GM12878 (cell line): ENCODE results near the gene ARHGEF11. TPM values are rescaled to one million over a fixed set of nuclear protein-coding genes. Genes with fewer than 3 reads are reported as not detected.
A peak's percentile ranks its signal among the peaks of the same experiment; 100 is the strongest.

Experiments
- ATAC-seq: fragments of 200-7000 bp; cut with Tn5 transposase; 3 replicates; pipeline ENCODE4 v1.9.1; 2020; ENCODE audit warnings: mild to moderate bottlenecking, moderate library complexity
- BruUV-seq: library from RNA; stranded (reverse); fragments of 400-500 nt; replicated peaks from 2 replicates; lab custom pipeline; 2021; lab: Mats Ljungman, UMichigan
- CTCF ChIA-PET: fragments of 300-600 bp; sonication (Branson Sonifier 250); formaldehyde crosslinking; extraction: SDS; loops from one replicate; lab custom pipeline; 2021; ENCODE audit warnings: inconsistent platforms; lab: Yijun Ruan, JAX
- POLR2A ChIA-PET: fragments of 350-600 bp; formaldehyde crosslinking; extraction: SDS; loops from one replicate; lab custom pipeline; 2021; ENCODE audit warnings: inconsistent platforms; lab: Charles Lee
- RAD21 ChIA-PET: fragments of 300-600 bp; sonication (Branson Sonifier 250); formaldehyde crosslinking; loops from one replicate; lab custom pipeline; 2023; ENCODE audit warnings: antibody characterized with exemption; ENCODE audit not compliant: unreplicated experiment; lab: Charles Lee
- SMC1A ChIA-PET: fragments of 300-600 bp; sonication (Branson Sonifier 250); formaldehyde crosslinking; loops from one replicate; lab custom pipeline; 2023; ENCODE audit not compliant: unreplicated experiment, uncharacterized antibody; lab: Charles Lee
- DNase-seq: peaks from one replicate; pipeline ENCODE4 v3.0.0-alpha.2; 2011; ENCODE audit warnings: low read depth, low spot score
- FAIRE-seq: peaks from 3 replicates; lab custom pipeline; 2011; peaks lifted over from hg19 to GRCh38; lab: Jason Lieb, UNC
- H2AFZ ChIP-seq: 2 replicates; pipeline ENCODE4 v1.6.0; 2011; ENCODE audit warnings: low read depth, low read length, control low read depth; ENCODE audit not compliant: control insufficient read depth
- H3K27ac ChIP-seq: 2 replicates; pipeline ENCODE4 v1.5.1; 2011; ENCODE audit warnings: control low read depth; ENCODE audit not compliant: control insufficient read depth, insufficient read depth
- H3K27me3 ChIP-seq, 2 experiments: replicated peaks in 1 of 2; 2 replicates each; pipeline versions ENCODE4 v1.6.0 to v1.6.1; 2011; ENCODE audit warnings: low read length in 1 of 2; ENCODE audit not compliant: control insufficient read depth in 2 of 2, insufficient read depth in 2 of 2
- H3K36me3 ChIP-seq, 2 experiments: 2 replicates each; pipeline ENCODE4 v1.5.1; 2011; ENCODE audit warnings: low read length in 1 of 2; ENCODE audit not compliant: control insufficient read depth in 2 of 2, insufficient read depth in 2 of 2
- H3K4me1 ChIP-seq: 2 replicates; pipeline ENCODE4 v1.6.1; 2011; ENCODE audit warnings: mild to moderate bottlenecking, low read length, moderate library complexity, mixed read lengths; ENCODE audit not compliant: control insufficient read depth, insufficient read depth
- H3K4me2 ChIP-seq: 2 replicates; pipeline ENCODE4 v1.6.0; 2011; ENCODE audit warnings: control low read depth; ENCODE audit not compliant: control insufficient read depth, insufficient read depth
- H3K4me3 ChIP-seq: fragments of 200-600 bp; sonication (generic); 2 replicates; pipeline ENCODE4 v1.5.1; 2016
- H3K79me2 ChIP-seq: 2 replicates; pipeline ENCODE4 v1.6.0; 2011; ENCODE audit warnings: low read length; ENCODE audit not compliant: control insufficient read depth, insufficient read depth
- H3K9ac ChIP-seq: 2 replicates; pipeline ENCODE4 v1.8.0; 2011; ENCODE audit warnings: low read length, control low read depth, mixed read lengths; ENCODE audit not compliant: control insufficient read depth, insufficient read depth
- H3K9me3 ChIP-seq: replicated peaks from 3 replicates; pipeline ENCODE4 v1.5.1; 2011; ENCODE audit warnings: mild to moderate bottlenecking, low read length; ENCODE audit not compliant: control insufficient read depth, insufficient read depth
- H4K20me1 ChIP-seq: 2 replicates; pipeline ENCODE4 v1.6.0; 2011; ENCODE audit not compliant: control insufficient read depth, insufficient read depth
- CEBPZ ChIP-seq: fragments of 150-350 bp; IDR thresholded peaks from 2 replicates; pipeline ENCODE4 v1.6.1; 2016; ENCODE audit warnings: low read depth, low read length
- CREM ChIP-seq: IDR thresholded peaks from 2 replicates; pipeline ENCODE4 v1.6.1; 2014; ENCODE audit warnings: antibody characterized with exemption, low read depth
- CTCF ChIP-seq, 3 experiments: IDR thresholded peaks in 2 of 3; conservative IDR thresholded peaks in 1 of 3; 2 replicates each; pipeline ENCODE4 v1.5.1; 2011; ENCODE audit warnings: low read depth in 3 of 3, low read length in 3 of 3, mild to moderate bottlenecking in 3 of 3, control low read depth in 2 of 3, moderate library complexity in 2 of 3, inconsistent platforms in 1 of 3, mixed read lengths in 1 of 3; ENCODE audit not compliant: control insufficient read depth in 2 of 3, insufficient read depth in 1 of 3; ENCODE audit errors: extremely low read depth in 1 of 3
- FOXM1 ChIP-seq: IDR thresholded peaks from 2 replicates; pipeline ENCODE4 v1.6.1; 2012; ENCODE audit warnings: low read depth, mild to moderate bottlenecking, inconsistent platforms, low read length, moderate library complexity
- IRF3 ChIP-seq: fragments of 450-650 bp; IDR thresholded peaks from 2 replicates; pipeline ENCODE4 v1.6.1; 2014; ENCODE audit warnings: mild to moderate bottlenecking
- PBX3 ChIP-seq: IDR thresholded peaks from 2 replicates; pipeline ENCODE4 v1.6.1; 2011; ENCODE audit warnings: mild to moderate bottlenecking, low read depth, low read length, moderate library complexity; ENCODE audit not compliant: insufficient replicate concordance
- RAD21 ChIP-seq: IDR thresholded peaks from 2 replicates; pipeline ENCODE4 v1.6.1; 2011; ENCODE audit warnings: mild to moderate bottlenecking, low read depth, low read length, moderate library complexity; ENCODE audit not compliant: insufficient read depth
- SMAD1 ChIP-seq: fragments of 450-650 bp; IDR thresholded peaks from 2 replicates; pipeline ENCODE4 v1.6.1; 2018; ENCODE audit warnings: mild to moderate bottlenecking, low read depth; ENCODE audit not compliant: partially characterized antibody
- SMC3 ChIP-seq: IDR thresholded peaks from 2 replicates; pipeline ENCODE4 v1.6.1; 2011; ENCODE audit warnings: low read length, improper control_type of control experiment, borderline replicate concordance
- SUPT20H ChIP-seq: IDR thresholded peaks from 2 replicates; pipeline ENCODE4 v1.6.1; 2011; ENCODE audit warnings: low read depth, mild to moderate bottlenecking, low read length, moderate library complexity, borderline replicate concordance; ENCODE audit not compliant: control insufficient read depth
- YY1 ChIP-seq: IDR thresholded peaks from 2 replicates; pipeline ENCODE4 v1.6.1; 2011; ENCODE audit warnings: low read depth, mild to moderate bottlenecking, low read length
- WGBS: methylation state at CpG from one replicate; pipeline ENCODE4 v1.1.6; 2016; ENCODE audit warnings: low lambda C conversion rate; ENCODE audit not compliant: insufficient replicate concordance, insufficient coverage; ENCODE audit errors: missing lambda C conversion rate; 5-methylcytosine and 5-hydroxymethylcytosine counted together
- in situ Hi-C: fragments of 300-500 bp; cut with MboI; formaldehyde crosslinking; loops from 9 replicates; pipeline ENCODE4 v1.14.3; 2018; ENCODE audit warnings: mixed read lengths
- intact Hi-C: fragments of 100-400 bp; cut with micrococcal nuclease; formaldehyde crosslinking; loops from one replicate; pipeline ENCODE4 v1.14.2; 2022; ENCODE audit not compliant: unreplicated experiment
- polyA plus RNA-seq, 11 experiments: library from polyadenylated mRNA; depleted of rRNA in 4 of 11; unstranded in 6 of 11; stranded (reverse) in 5 of 11; fragments of >200 nt; fragmentation: Nextera tagmentation in 4 of 11; fragmentation: Illumina TruSeq in 1 of 11; extraction: Ambion mirVana in 4 of 11; extraction: Trizol in 1 of 11; gene quantifications; 1 replicate in 1 of 11; 2 replicates in 10 of 11; pipeline versions ENCODE4 v1.2.1 to v1.2.3, GENCODE V29; 2011 to 2016; ENCODE audit warnings: inconsistent platforms in 2 of 11, missing spikeins in 2 of 11, low read depth in 1 of 11
- total RNA-seq, 4 experiments: library from RNA; depleted of rRNA in 3 of 4; stranded (reverse); fragments of >200 nt in 3 of 4; fragmentation: Illumina TruSeq in 1 of 4; extraction: Trizol in 1 of 4; gene quantifications; 2 replicates each; pipeline versions ENCODE4 v1.2.1 to v1.2.3, GENCODE V29; 2013 to 2021

Gene ARHGEF11
- total and polyA plus RNA-seq, 10 of the 15 experiments (the other 5 are each of a cell fraction or from before 2014, with no cell fraction given): 0.05 to 12.7 (median 1.8) TPM

GRCh38 chr1:157090196-157090647 lies 44.7 kb upstream of the ARHGEF11 start:
- TF ChIP-seq RAD21 (peak; percentile 97), CTCF (IDR thresholded peaks at IDR 0.05 in 2 of 3, conservative IDR thresholded peaks at IDR 0.05 in 1 of 3; ENCODE audit: control insufficient read depth in 2 of 3, extremely low read depth in 1 of 3, insufficient read depth in 1 of 3, low read depth in 3 of 3, low read length in 3 of 3) (peak; percentile 93 to 96 (median 95)), PBX3 (no peak), YY1 (peak; percentile 80), CEBPZ (no peak), CREM (no peak), SMAD1 (no peak), SUPT20H (no peak), FOXM1 (0 out of 2 replicates have a peak, but pooled peaks have one; percentile 28), SMC3 (peak; percentile 99), IRF3 (no peak; the same call in 1 of the 2 replicates)
- Histone ChIP-seq H4K20me1 (no peaks in the 10 kb centered on the region), H3K27ac (no peak overlapping the region), H3K9me3 (no peaks in the 10 kb centered on the region), H3K36me3 (no peaks in the 10 kb centered on the region), H3K4me2 (no peak overlapping the region), H3K4me3 (no peak overlapping the region), H2AFZ (no peak overlapping the region), H3K4me1 (no peaks in the 10 kb centered on the region), H3K9ac (no peak overlapping the region), H3K79me2 (no peaks in the 10 kb centered on the region), H3K27me3 (no peaks in the 10 kb centered on the region; a peak in 1 of 4 replicates)
- SMC1A ChIA-PET: interaction anchor here (0.6 to 10.1 kb wide), 27 partner anchors 8 to 431 kb away, joined by 3 to 383 read pairs (median 6); partner anchors contain the start of gene ETV3L
- intact Hi-C loops: loop anchor here (1.0 to 5.0 kb wide), 2 partner anchors 47 to 66 kb away; partner anchors contain the start of gene ETV3
- 0% methylated on average over 10 of the region's 10 CpGs for WGBS
- ATAC-seq: peak; percentile 98
- no TSS peak for BruUV-seq
- DNase-seq: no peak
- RAD21 ChIA-PET: interaction anchor here (0.6 to 6.1 kb wide), 27 partner anchors 9 to 397 kb away, joined by 3 to 442 read pairs (median 5); partner anchors contain the start of gene ETV3L
- CTCF ChIA-PET: interaction anchor here (0.5 to 14.4 kb wide), 49 partner anchors 9 to 873 kb away, joined by 3 to 715 read pairs (median 4); partner anchors contain the start of gene ETV3L
- FAIRE-seq: peak; percentile 85
- POLR2A ChIA-PET: interaction anchor here (0.5 to 1.5 kb wide), 6 partner anchors 48 to 68 kb away, joined by 3 to 5 read pairs (median 4); no protein-coding TSS in a partner anchor
- in situ Hi-C loops: loop anchor here (5.0 to 10.0 kb wide), 2 partner anchors 62 to 405 kb away; no protein-coding TSS in a partner anchor
